ENCODE data around the gene TMEM253. TPM values are rescaled to one million over a fixed set of nuclear protein-coding genes. Genes with fewer than 3 reads are reported as not detected.

The TMEM253 gene
- polyA plus RNA-seq, 3 donors = 0.05 TPM; not detected in 2

DNA sequence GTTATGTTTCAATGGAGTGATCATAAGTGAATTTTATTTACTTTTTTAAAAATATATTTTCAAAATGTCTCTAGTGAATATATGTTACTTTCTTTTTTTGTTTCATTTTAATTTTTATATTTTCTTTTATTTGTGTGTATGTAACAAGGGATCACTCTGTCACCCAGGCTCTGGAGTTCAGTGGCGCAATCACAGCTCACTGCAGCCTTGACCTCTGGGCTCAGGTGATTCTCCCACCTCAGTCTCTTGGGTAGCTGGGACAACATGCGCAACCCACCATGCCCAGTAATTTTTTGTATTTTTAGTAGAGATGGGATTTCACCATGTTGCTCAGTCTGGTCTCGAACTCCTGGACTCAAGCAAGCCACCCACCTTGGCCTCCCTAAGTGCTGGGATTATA is 18.1 kb downstream of the TMEM253 start:
- H3K4me3 Mint-ChIP-seq = no peak overlapping the region
- intact Hi-C loops (cut with micrococcal nuclease) = no loop called here
- Histone ChIP-seq H3K27ac (ENCODE audit: low read depth in 1 of 2, low read length in 2 of 2) (no peak overlapping the region), H2AFZ (ENCODE audit: insufficient read depth, low read depth, low read length, poor library complexity, severe bottlenecking) (no peak overlapping the region), H3K79me2 (ENCODE audit: insufficient read depth, low read length) (no peaks in the 10 kb centered on the region), H3K4me2 (replicated peaks; ENCODE audit: extremely low read depth, low read length, poor library complexity, severe bottlenecking) (no peak overlapping the region), H3K4me3 (replicated peaks in 1 of 3; ENCODE audit: low read depth in 2 of 3, low read length in 3 of 3) (no peak overlapping the region), H3K9me3 (replicated peaks in 1 of 2; ENCODE audit: control insufficient read depth in 1 of 2, insufficient read depth in 1 of 2, low read length in 2 of 2) (no peaks in the 10 kb centered on the region), H3K4me1 (ENCODE audit: control insufficient read depth in 1 of 2, insufficient read depth in 2 of 2, low read length in 2 of 2) (peaks cover 18 to 20% of the 10 kb centered on the region in 2 donors), H3K36me3 (replicated peaks in 1 of 2; ENCODE audit: control insufficient read depth in 1 of 2, insufficient read depth in 2 of 2, low read length in 2 of 2) (no peaks in the 10 kb centered on the region), H3K9ac (ENCODE audit: insufficient read depth, low read length, poor library complexity, severe bottlenecking) (no peak overlapping the region), H3K27me3 (ENCODE audit: control insufficient read depth in 2 of 2, insufficient read depth in 2 of 2, low read length in 2 of 2) (no peaks in the 10 kb centered on the region), H4K20me1 (ENCODE audit: insufficient read depth, low read length) (no peaks in the 10 kb centered on the region)
- no peak for DNase-seq
- no peaks in the 10 kb centered on the region for H3K36me3 Mint-ChIP-seq
- H3K27me3 Mint-ChIP-seq (ENCODE audit: low read depth in 3 of 3) = peaks cover 0 to 3% (median 0%) of the 10 kb centered on the region in 3 donors
- H3K9me3 Mint-ChIP-seq = peaks cover 0 to 5% (median 0%) of the 10 kb centered on the region in 7 donors
- H3K27ac Mint-ChIP-seq = no peak overlapping the region
- H3K4me1 Mint-ChIP-seq = peaks cover 20% of the 10 kb centered on the region
- TF ChIP-seq, protein P1, sequence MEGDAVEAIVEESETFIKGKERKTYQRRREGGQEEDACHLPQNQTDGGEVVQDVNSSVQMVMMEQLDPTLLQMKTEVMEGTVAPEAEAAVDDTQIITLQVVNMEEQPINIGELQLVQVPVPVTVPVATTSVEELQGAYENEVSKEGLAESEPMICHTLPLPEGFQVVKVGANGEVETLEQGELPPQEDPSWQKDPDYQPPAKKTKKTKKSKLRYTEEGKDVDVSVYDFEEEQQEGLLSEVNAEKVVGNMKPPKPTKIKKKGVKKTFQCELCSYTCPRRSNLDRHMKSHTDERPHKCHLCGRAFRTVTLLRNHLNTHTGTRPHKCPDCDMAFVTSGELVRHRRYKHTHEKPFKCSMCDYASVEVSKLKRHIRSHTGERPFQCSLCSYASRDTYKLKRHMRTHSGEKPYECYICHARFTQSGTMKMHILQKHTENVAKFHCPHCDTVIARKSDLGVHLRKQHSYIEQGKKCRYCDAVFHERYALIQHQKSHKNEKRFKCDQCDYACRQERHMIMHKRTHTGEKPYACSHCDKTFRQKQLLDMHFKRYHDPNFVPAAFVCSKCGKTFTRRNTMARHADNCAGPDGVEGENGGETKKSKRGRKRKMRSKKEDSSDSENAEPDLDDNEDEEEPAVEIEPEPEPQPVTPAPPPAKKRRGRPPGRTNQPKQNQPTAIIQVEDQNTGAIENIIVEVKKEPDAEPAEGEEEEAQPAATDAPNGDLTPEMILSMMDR (IDR thresholded peaks at IDR 0.05) = no peak
- 100% methylated on average over 1 of the region's 3 CpGs for WGBS (ENCODE audit: insufficient coverage)

DNA sequence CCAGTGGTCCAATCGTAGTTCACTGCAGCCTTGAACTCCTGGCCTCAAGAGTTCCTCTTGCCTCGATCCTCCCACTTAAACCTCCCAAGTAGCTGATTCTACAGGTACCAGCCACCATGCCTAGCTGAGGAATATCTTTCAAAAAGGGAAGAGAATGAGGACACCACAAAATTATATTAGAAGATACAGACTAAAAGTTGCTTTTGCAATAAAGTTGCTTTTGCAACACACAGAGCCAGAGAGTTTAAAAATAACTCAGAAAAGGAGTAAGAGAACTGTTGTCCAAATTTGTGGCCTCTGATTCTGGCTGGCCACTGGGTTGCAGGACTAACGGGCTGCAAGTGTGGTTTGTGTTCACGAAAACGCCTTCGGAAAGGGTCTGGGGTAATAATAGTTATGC is 19.8 kb downstream of the TMEM253 start:
- no CpG with 5 or more reads among the region's 6 CpGs for WGBS (ENCODE audit: insufficient coverage)
- H2AFZ ChIP-seq (ENCODE audit: insufficient read depth, low read depth, low read length, poor library complexity, severe bottlenecking) = peak overlapping the region; percentile 55
- H3K27ac Mint-ChIP-seq = peak overlapping the region in 6 of 7 donors; percentile 22 to 85 (median 61)

More for the DNA sequence above, 19.8 kb downstream of the TMEM253 start:
- peaks cover 18% of the 10 kb centered on the region for H3K4me1 Mint-ChIP-seq
- Histone ChIP-seq H3K4me1 (ENCODE audit: control insufficient read depth in 1 of 2, insufficient read depth in 2 of 2, low read length in 2 of 2) (peaks cover 18 to 20% of the 10 kb centered on the region in 2 donors), H3K36me3 (replicated peaks in 1 of 2; ENCODE audit: control insufficient read depth in 1 of 2, insufficient read depth in 2 of 2, low read length in 2 of 2) (no peaks in the 10 kb centered on the region), H3K9me3 (replicated peaks in 1 of 2; ENCODE audit: control insufficient read depth in 1 of 2, insufficient read depth in 1 of 2, low read length in 2 of 2) (no peaks in the 10 kb centered on the region), H4K20me1 (ENCODE audit: insufficient read depth, low read length) (no peaks in the 10 kb centered on the region), H3K9ac (ENCODE audit: insufficient read depth, low read length, poor library complexity, severe bottlenecking) (no peak overlapping the region), H3K27me3 (ENCODE audit: control insufficient read depth in 2 of 2, insufficient read depth in 2 of 2, low read length in 2 of 2) (no peaks in the 10 kb centered on the region), H3K79me2 (ENCODE audit: insufficient read depth, low read length) (no peaks in the 10 kb centered on the region), H3K4me3 (replicated peaks in 1 of 3; ENCODE audit: low read depth in 2 of 3, low read length in 3 of 3) (no peak overlapping the region), H3K4me2 (replicated peaks; ENCODE audit: extremely low read depth, low read length, poor library complexity, severe bottlenecking) (peak overlapping the region; percentile 39), H3K27ac (ENCODE audit: low read depth in 1 of 2, low read length in 2 of 2) (peak overlapping the region; percentile 28 to 44)
- TF ChIP-seq, protein P1 (IDR thresholded peaks at IDR 0.05) = no peak
- H3K36me3 Mint-ChIP-seq = no peaks in the 10 kb centered on the region
- H3K27me3 Mint-ChIP-seq (ENCODE audit: low read depth in 3 of 3) = peaks cover 0 to 2% (median 0%) of the 10 kb centered on the region in 3 donors
- H3K9me3 Mint-ChIP-seq = peaks cover 0 to 9% (median 3%) of the 10 kb centered on the region in 7 donors
- no peak for DNase-seq
- no peak overlapping the region for H3K4me3 Mint-ChIP-seq
- intact Hi-C loops (cut with micrococcal nuclease) = no loop called here

Measured in CD14-positive monocyte (primary cell).